GM21786 (cell line): ENCODE data around the gene LMX1A.

Experiments
- ATAC-seq: cut with Tn5 transposase; IDR thresholded peaks from one replicate; pipeline ENCODE4 v1.9.1; 2021; ENCODE audit not compliant: unreplicated experiment

The LMX1A gene

GRCh38 chr1:165224504-165224903, 132.0 kb downstream of the LMX1A start:
- ATAC-seq = no peak

GRCh38 chr1:165222580-165222979, 133.9 kb downstream of the LMX1A start:
- no peak for ATAC-seq

- no peak for ATAC-seq
Measured at GRCh38 chr1:165218731-165219130, 137.8 kb downstream of the LMX1A start.

GRCh38 chr1:165217958-165218357, 138.6 kb downstream of the LMX1A start:
- no peak for ATAC-seq

GRCh38 chr1:165216254-165216653, 140.3 kb downstream of the LMX1A start:
- ATAC-seq = no peak

- ATAC-seq = no peak
Measured at GRCh38 chr1:165215676-165216075, 140.8 kb downstream of the LMX1A start.

- ATAC-seq = no peak
Measured at GRCh38 chr1:165212229-165212628, 144.3 kb downstream of the LMX1A start.

- ATAC-seq = no peak
Measured at GRCh38 chr1:165207853-165208515, 148.5 kb downstream of the LMX1A start.

GRCh38 chr1:165205145-165205544, 151.4 kb downstream of the LMX1A start:
- ATAC-seq = no peak

- no peak for ATAC-seq
Measured at GRCh38 chr1:165204548-165204947, 152.0 kb downstream of the LMX1A start.

GRCh38 chr1:165191087-165191486, 165.4 kb downstream of the LMX1A start:
- ATAC-seq = no peak

GRCh38 chr1:165189913-165190312, 166.6 kb downstream of the LMX1A start:
- no peak for ATAC-seq

GRCh38 chr1:165189011-165189410, 167.5 kb downstream of the LMX1A start:
- ATAC-seq = no peak

- no peak for ATAC-seq
Measured at GRCh38 chr1:165187031-165188009, 169.2 kb downstream of the LMX1A start.

- ATAC-seq = no peak
Measured at GRCh38 chr1:165185161-165185889, 171.2 kb downstream of the LMX1A start.

- ATAC-seq = no peak
Measured at GRCh38 chr1:165182975-165183374, 173.5 kb downstream of the LMX1A start.

- ATAC-seq = no peak
Measured at GRCh38 chr1:165179306-165179705, 177.2 kb downstream of the LMX1A start.

- ATAC-seq = no peak
Measured at GRCh38 chr1:165174491-165174890, 182.0 kb downstream of the LMX1A start.

GRCh38 chr1:165173818-165174217, 182.7 kb downstream of the LMX1A start:
- no peak for ATAC-seq

GRCh38 chr1:165173409-165173808, 183.1 kb downstream of the LMX1A start:
- ATAC-seq = no peak

- no peak for ATAC-seq
Measured at GRCh38 chr1:165172666-165173065, 183.8 kb downstream of the LMX1A start.
